AG20443 (cell line): ENCODE results near the gene FAM78A.

Experiments used
- DNase-seq: peaks from one replicate; pipeline ENCODE4 v3.0.0; 2012; ENCODE audit warnings: low spot score, mixed read lengths

FAM78A gene, protein sequence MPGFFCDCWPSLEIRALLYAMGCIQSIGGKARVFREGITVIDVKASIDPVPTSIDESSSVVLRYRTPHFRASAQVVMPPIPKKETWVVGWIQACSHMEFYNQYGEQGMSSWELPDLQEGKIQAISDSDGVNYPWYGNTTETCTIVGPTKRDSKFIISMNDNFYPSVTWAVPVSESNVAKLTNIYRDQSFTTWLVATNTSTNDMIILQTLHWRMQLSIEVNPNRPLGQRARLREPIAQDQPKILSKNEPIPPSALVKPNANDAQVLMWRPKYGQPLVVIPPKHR

DNA sequence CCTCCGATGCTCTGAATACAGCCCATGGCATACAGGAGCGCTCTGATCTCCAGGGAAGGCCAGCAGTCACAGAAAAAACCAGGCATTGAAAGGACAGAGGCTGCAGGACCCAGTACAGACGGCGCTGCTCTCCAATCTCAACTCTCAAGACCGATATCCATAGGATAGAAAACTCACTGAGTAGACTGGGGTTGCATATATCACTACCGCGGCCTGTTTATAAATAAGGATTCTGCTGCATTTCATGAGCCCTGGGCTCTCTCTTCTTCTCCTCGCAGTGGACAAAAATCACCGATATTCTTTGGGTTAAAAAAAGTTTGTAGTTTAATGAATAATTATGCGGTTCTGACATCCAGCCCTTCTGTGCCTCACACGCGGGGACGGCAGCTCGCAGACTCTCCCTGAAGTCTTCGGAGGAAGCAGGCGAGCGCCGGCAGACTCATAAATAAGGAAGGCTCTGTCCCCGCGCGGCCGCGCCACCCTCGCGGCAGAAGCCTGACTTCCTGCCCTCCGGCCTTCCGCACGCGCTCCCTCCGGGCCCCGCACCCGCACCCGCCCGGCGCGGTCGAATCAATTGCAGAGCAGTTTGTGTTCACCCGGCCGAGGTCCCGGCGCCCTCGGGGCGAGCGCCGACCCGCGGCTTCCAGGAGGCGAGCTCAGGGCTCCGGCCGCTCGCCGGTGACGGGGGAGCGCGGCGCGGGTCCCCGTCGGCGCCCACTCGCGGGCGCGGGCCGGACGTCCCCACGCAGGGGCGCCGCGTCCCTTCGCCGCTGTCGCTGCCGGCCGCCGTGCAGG, at the start of gene FAM78A:
Gene FAM78A (minus strand): TSS at position 417 of the 795 bp plus-strand sequence. CDS start 331 bp downstream, at position 86.
- DNase-seq: peak; percentile 47

GRCh38 chr9:131324736-131325679, 48.7 kb upstream of the FAM78A start:
- DNase-seq: no peak

DNA sequence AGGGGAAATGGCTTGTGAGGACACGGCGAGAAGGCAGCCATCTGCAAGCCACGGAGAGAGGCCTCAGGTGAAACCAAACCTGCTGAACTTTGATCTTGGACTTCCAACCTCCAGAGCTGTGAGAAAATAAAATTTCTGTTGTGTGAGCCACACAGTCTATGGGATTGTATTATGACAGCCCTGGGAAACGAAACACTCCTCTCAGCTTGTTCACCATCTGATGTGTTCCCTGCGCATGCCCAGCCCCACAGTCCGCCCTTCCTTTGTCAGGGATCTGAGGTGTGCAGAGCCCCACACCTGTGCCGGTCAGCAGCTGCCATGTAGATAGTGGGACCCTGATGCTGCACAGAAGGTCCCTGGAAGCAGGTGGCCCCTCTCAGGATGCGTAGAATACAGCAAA, 47.3 kb upstream of the FAM78A start:
- DNase-seq: no peak

- no peak for DNase-seq
Observed at GRCh38 chr9:131320031-131320685, 43.8 kb upstream of the FAM78A start.

GRCh38 chr9:131319486-131319885, 43.2 kb upstream of the FAM78A start:
- DNase-seq: no peak

DNA sequence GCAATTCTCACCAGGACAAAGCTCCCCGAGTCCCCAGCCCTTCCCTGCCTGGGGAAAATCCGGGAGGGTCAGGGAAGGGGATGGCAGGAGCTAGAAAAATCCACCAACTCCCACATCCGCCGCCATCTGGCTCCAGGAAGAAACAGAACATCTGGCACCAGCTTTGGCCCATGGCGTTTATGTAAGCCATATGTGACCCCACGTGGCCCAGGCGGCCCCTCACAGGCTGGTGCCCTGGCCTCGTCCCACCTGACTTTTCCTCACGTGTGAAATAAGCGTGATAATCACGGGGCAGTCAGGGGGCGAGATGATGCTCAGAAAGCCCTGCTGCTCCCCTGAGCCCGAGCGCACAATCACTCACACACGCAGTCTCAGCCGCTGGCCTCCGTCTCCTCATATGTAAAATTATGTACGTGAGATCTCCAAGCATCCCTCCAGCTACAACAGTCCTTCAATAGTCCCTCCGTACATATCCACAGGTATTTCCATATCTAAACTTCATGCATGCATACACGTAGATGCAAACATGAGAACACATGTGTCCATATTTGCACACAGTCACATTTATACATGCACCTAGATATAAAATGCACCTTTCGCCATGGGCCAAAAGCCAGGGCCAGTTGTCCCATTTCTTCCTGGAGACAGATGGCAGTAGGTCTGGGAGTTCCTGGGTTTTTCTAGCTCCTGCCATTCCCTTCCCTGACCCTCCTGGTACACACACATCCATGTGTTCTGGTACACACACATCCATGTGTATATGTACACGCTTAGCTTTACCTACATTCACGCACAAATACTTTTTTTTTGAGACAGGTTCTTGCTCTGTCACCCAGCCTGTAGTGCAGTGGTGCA, 42.1 kb upstream of the FAM78A start:
- no peak for DNase-seq

DNA sequence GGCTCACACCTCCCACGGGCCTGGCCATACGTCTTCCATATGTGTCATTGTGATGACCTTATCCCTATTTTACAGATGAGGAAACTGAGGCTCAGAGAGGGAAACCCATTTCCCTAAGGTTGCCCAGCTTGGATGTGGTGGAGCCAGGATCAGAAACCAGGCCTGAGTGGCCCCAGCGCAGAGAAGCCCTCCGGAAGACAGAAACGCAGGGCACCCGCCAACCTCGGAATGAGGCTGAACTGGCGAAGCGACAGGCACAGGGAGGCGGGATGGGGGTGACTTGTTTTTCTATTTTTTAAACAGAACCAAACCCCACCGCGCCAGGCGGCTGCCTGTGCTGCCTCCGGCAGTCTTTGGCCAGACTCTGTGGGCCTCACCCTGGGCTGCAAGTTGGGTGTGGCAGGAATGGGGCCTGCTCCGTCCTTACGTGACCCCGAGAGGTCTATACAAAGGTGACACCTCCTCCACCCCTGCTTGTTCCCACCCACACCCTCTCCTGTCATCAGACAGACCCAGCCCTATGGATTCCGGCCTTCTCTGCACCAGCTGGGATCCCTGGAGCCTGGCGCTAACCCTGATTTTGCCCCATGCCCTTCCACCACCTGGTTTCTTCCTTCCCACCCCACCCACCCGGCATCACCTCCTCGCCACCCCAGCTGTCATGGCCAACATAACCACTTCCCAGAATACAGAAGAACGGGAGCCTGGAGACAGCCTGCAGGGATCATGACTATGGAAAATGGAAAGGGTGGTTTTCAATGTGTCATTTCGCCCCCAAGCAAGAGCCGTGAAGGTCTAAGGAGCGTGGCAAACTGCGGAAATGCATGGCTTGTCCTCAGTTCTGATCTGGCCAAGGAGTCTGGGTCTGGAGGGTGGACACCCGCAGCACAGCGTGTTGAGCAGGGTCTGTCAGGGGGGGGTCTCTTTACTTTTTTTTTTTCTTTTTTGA, 36.8 kb upstream of the FAM78A start:
- no peak for DNase-seq

- no peak for DNase-seq
Observed at GRCh38 chr9:131312246-131312645, 35.9 kb upstream of the FAM78A start.

DNA sequence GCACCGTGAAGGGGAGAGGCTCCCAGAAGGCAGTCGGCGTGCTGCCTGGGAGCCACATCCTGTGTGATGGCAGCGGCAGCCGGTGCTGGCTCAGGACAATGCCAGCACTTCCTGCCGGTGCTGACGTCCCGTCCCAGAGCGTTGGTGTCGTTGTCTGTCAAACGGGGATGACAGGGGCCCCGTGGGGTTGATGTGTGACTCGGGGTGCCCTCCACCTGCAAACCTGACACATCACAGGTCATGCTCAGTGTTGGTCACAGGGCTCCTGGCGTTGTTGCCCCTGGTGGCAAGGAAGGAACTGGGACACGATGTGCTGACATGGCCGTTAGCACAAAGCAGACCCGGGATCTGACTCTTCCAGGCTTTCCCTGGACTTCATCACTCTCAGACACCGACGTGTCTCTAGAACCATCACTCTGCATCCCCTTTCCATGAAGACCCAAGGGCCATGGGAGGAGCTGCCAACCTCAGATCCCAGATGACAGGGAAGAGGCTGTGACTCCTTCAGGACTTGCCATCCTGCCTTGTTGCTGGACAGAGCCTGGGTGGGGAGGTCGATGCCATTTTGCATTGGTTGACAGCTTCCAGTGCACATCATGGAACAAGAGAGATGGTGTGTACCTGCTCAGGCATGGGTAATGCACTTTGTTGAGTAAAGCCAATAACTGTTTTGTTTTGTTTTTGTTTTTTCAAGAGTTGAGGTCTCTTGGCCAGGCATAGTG, 34.7 kb upstream of the FAM78A start:
- DNase-seq: no peak

GRCh38 chr9:131309530-131310276, 33.4 kb upstream of the FAM78A start:
- DNase-seq: no peak

DNA sequence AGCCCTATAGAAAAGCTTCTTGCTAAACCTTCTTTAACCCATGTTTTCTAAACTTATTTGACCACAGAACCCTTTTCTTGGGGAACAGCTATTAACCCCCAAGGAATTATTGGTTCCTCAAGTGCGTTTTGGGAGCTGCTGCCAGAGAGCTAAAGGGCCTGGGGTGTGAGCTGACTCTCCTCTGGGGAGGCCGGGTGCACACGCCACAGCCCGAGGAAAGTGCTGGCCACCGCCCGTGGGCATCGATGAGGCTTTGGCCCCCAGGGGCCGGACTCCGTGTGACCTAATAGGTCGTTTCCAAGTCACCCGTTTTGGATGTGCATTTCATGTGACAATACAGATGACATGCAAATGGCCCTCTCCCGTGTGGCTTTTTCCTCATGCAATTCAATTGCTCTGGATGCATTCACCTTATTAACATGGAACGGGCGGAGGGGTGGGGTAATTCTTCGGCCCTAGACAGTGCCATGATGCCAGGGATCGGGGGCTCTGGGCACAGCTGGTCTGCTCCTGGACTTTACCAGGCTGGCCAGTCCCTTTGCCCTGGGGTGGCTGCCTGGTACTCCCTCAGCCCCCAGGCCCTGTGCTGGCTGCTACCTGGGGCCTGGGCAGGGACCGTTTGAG, 32.7 kb upstream of the FAM78A start:
- no peak for DNase-seq

- no peak for DNase-seq
Observed at GRCh38 chr9:131308452-131308851, 32.1 kb upstream of the FAM78A start.

DNA sequence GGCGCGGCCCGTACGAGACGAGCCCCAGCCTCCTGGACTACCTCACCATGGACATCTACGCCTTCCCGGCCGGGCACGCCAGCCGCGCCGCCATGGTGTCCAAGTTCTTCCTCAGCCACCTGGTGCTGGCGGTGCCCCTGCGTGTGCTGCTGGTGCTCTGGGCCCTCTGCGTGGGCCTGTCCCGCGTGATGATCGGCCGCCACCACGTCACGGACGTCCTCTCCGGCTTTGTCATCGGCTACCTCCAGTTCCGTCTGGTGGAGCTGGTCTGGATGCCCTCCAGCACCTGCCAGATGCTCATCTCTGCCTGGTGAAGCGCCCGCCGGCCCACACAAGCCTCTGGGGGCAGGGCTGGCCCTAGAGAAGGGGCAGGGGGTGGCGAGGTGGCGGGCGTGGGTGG, 31.7 kb upstream of the FAM78A start:
- DNase-seq: no peak

DNA sequence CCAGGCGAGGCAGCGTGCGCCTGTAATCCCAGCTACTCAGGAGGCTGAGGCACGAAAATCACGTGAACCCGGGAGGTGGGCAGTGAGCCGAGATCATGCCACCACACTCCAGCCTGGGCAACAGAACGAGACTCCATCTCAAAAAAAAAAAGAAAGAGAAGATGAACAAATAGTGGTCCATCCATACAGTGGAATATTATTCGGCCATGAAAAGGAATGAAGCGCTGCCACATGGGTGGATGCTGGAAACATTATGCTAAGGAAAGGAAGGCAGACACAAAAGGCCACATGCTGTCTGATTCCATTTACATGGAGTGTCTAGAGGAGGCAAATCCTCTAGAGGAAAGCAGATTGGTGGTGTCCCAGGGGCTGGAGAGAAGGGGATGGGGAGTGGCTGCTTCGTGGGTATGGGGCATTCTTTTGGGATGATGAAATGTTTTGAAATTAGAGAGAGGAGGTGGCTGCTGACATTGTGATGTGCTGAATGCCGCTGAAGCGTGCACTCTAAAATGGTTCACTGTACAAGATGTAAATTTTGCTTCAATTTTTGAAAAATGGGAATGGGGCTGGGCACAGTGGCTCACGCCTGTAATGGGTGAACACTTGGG, 30.2 kb upstream of the FAM78A start:
- no peak for DNase-seq

- DNase-seq: no peak
Observed at GRCh38 chr9:131304676-131305355, 28.5 kb upstream of the FAM78A start.

- no peak for DNase-seq
Observed at GRCh38 chr9:131303381-131304321, 27.3 kb upstream of the FAM78A start.
